Peyer's patch (tissue), 4 donors: ENCODE measurements around the gene C11orf58. TPM values are rescaled to one million over a fixed set of nuclear protein-coding genes. Genes with fewer than 3 reads are reported as not detected.
A peak's percentile ranks its signal among the peaks of the same experiment; 100 is the strongest.

Experiments
- DNase-seq, 3 donors: peaks; one replicate each; pipeline ENCODE4 v3.0.0-alpha.2; 2017 to 2019
- H3K27ac ChIP-seq, 4 donors: fragments of 200-600 bp; sonication (generic); one replicate each; pipeline ENCODE4 v1.5.1; 2016 to 2019
- H3K27me3 ChIP-seq, 2 donors: fragments of 200-600 bp; sonication (generic); one replicate each; pipeline ENCODE4 v1.5.1; 2019
- H3K36me3 ChIP-seq, 3 donors: fragments of 200-600 bp; sonication (generic); one replicate each; pipeline ENCODE4 v1.5.1; 2016 to 2019
- H3K4me1 ChIP-seq, 4 donors: fragments of 200-600 bp; sonication (generic); one replicate each; pipeline ENCODE4 v1.5.1; 2016 to 2019
- H3K4me3 ChIP-seq, 4 donors: fragments of 200-600 bp; sonication (generic); 1 replicate in 3 of 4; 2 replicates in 1 of 4; pipeline ENCODE4 v1.5.1; 2016 to 2019; ENCODE audit warnings: mild to moderate bottlenecking in 1 of 4
- H3K9me3 ChIP-seq, 4 donors: fragments of 200-600 bp; sonication (generic); one replicate each; pipeline ENCODE4 v1.5.1; 2016 to 2019; ENCODE audit warnings: mild to moderate bottlenecking in 1 of 4
- CTCF ChIP-seq, 6 experiments: fragments of 450-650 bp in 4 of 6; fragments of 200-600 bp in 2 of 6; sonication (generic) in 1 of 6; IDR thresholded peaks; one replicate each; pipeline ENCODE4 v1.5.1; 2017 to 2019; ENCODE audit warnings: antibody characterized with exemption in 6 of 6, mild to moderate bottlenecking in 3 of 6, moderate library complexity in 1 of 6
- POLR2A ChIP-seq, 2 donors: fragments of 450-650 bp; IDR thresholded peaks; one replicate each; pipeline ENCODE4 v1.5.1; 2017; ENCODE audit warnings: antibody characterized with exemption in 2 of 2, mild to moderate bottlenecking in 2 of 2, moderate library complexity in 2 of 2
- total RNA-seq, 4 donors: library from RNA; depleted of rRNA; stranded (reverse); fragments of >200 nt; gene quantifications; one replicate each; pipeline ENCODE4 v1.1.0, GENCODE V29; 2016

Gene C11orf58
- total RNA-seq, 4 donors from 2014 or later: 47.9 to 143 (median 80.3) TPM

- peak overlapping the region in 3 of 4 donors; percentile 41 to 58 (median 53) for H3K27ac ChIP-seq
- H3K27me3 ChIP-seq: no peaks in the 10 kb centered on the region
- peaks cover 0 to 15% (median 0%) of the 10 kb centered on the region in 3 donors for H3K36me3 ChIP-seq
- no peak overlapping the region for H3K4me3 ChIP-seq
- peak in 1 of 3 donors; percentile 7 for DNase-seq
- no peaks in the 10 kb centered on the region for H3K9me3 ChIP-seq
- no peak for TF ChIP-seq POLR2A (IDR thresholded peaks at IDR 0.05)
- TF ChIP-seq CTCF (IDR thresholded peaks at IDR 0.05): no peak
- H3K4me1 ChIP-seq: peaks cover 0 to 10% (median 0%) of the 10 kb centered on the region in 4 donors
Measured at GRCh38 chr11:16790486-16791190, 52.2 kb downstream of the C11orf58 start.

GRCh38 chr11:16791191-16791961 is 52.9 kb downstream of the C11orf58 start:
- DNase-seq: no peak
- Histone ChIP-seq H3K4me3 (no peak overlapping the region), H3K4me1 (peaks cover 0 to 3% (median 0%) of the 10 kb centered on the region in 4 donors), H3K27me3 (no peaks in the 10 kb centered on the region), H3K9me3 (no peaks in the 10 kb centered on the region), H3K27ac (peak overlapping the region in 3 of 4 donors; percentile 41 to 58 (median 53)), H3K36me3 (peaks cover 0 to 22% (median 0%) of the 10 kb centered on the region in 3 donors)
- no peak for TF ChIP-seq POLR2A (IDR thresholded peaks at IDR 0.05)
- no peak for TF ChIP-seq CTCF (IDR thresholded peaks at IDR 0.05)

- Histone ChIP-seq H3K36me3 (peaks cover 0 to 28% (median 0%) of the 10 kb centered on the region in 3 donors), H3K4me3 (no peak overlapping the region), H3K27me3 (no peaks in the 10 kb centered on the region), H3K27ac (no peak overlapping the region), H3K4me1 (no peaks in the 10 kb centered on the region), H3K9me3 (no peaks in the 10 kb centered on the region)
- DNase-seq: no peak
- TF ChIP-seq CTCF (IDR thresholded peaks at IDR 0.05) (no peak), POLR2A (IDR thresholded peaks at IDR 0.05) (no peak)
Measured at GRCh38 chr11:16792426-16792825, 54.0 kb downstream of the C11orf58 start.

GRCh38 chr11:16793009-16793408 is 54.6 kb downstream of the C11orf58 start:
- no peaks in the 10 kb centered on the region for H3K9me3 ChIP-seq
- no peaks in the 10 kb centered on the region for H3K4me1 ChIP-seq
- H3K36me3 ChIP-seq: peaks cover 0 to 29% (median 0%) of the 10 kb centered on the region in 3 donors
- no peak overlapping the region for H3K4me3 ChIP-seq
- no peaks in the 10 kb centered on the region for H3K27me3 ChIP-seq
- DNase-seq: peak in 1 of 3 donors; percentile 13
- TF ChIP-seq POLR2A (IDR thresholded peaks at IDR 0.05): no peak
- TF ChIP-seq CTCF (IDR thresholded peaks at IDR 0.05): no peak
- H3K27ac ChIP-seq: no peak overlapping the region

GRCh38 chr11:16793511-16793910 is 55.1 kb downstream of the C11orf58 start:
- H3K4me1 ChIP-seq: no peaks in the 10 kb centered on the region
- no peaks in the 10 kb centered on the region for H3K27me3 ChIP-seq
- H3K4me3 ChIP-seq: no peak overlapping the region
- DNase-seq: no peak
- TF ChIP-seq CTCF (IDR thresholded peaks at IDR 0.05) (no peak), POLR2A (IDR thresholded peaks at IDR 0.05) (no peak)
- H3K36me3 ChIP-seq: peaks cover 0 to 34% (median 0%) of the 10 kb centered on the region in 3 donors
- no peak overlapping the region for H3K27ac ChIP-seq
- H3K9me3 ChIP-seq: no peaks in the 10 kb centered on the region
